Left kidney (tissue), 2 donors: Measurements from ENCODE around the gene OGDH. TPM values are rescaled to one million over a fixed set of nuclear protein-coding genes. Genes with fewer than 3 reads are reported as not detected.

ENCODE experiments used
- DNase-seq: peaks from one replicate; pipeline ENCODE4 v3.0.0-alpha.2; 2013
- polyA plus RNA-seq: library from polyadenylated mRNA; unstranded; fragments of 120-200 nt; gene quantifications from one replicate; pipeline ENCODE4 v1.2.1, GENCODE V29; 2013; ENCODE audit not compliant: insufficient read length

Gene OGDH
- polyA plus RNA-seq, 1 donor = 86.0 TPM

DNA sequence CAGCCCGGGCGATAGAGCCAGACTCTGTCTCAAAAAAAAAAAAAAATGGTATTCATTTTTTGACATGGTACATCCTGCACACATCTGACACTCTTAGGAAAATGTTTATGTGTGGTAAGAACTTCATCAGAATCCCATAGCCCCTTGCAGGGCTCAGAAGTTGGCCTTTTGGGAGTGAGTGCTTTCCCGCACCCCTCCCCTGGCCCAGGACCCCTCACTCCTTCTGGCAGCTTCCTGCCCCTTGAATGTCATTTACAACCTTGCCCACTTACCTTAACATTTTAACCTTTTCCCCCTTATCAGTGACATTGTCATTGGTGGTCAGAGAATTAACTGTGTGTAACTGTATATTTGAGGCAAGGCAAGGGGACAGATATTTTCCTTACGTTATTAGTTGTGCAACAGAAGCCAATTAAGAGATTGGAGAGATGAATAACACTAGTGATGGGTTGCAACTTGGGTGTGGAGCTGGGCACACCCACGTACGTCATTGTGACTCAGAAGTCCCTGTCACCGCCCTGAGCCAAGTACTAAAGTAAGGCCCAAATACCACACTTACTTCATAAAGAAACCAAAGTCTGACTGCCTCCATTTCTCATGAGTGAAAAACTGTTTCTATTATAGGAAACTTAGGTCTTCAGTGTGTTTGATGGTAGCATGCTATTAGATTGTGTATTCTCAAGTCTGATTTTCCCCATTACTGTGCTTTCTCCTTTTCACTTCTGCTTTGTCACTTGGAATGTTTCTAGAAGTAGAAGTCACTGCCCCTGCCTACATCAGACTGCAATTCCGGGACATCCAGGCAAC is 31.6 kb downstream of the OGDH start:
- DNase-seq = no peak

DNA sequence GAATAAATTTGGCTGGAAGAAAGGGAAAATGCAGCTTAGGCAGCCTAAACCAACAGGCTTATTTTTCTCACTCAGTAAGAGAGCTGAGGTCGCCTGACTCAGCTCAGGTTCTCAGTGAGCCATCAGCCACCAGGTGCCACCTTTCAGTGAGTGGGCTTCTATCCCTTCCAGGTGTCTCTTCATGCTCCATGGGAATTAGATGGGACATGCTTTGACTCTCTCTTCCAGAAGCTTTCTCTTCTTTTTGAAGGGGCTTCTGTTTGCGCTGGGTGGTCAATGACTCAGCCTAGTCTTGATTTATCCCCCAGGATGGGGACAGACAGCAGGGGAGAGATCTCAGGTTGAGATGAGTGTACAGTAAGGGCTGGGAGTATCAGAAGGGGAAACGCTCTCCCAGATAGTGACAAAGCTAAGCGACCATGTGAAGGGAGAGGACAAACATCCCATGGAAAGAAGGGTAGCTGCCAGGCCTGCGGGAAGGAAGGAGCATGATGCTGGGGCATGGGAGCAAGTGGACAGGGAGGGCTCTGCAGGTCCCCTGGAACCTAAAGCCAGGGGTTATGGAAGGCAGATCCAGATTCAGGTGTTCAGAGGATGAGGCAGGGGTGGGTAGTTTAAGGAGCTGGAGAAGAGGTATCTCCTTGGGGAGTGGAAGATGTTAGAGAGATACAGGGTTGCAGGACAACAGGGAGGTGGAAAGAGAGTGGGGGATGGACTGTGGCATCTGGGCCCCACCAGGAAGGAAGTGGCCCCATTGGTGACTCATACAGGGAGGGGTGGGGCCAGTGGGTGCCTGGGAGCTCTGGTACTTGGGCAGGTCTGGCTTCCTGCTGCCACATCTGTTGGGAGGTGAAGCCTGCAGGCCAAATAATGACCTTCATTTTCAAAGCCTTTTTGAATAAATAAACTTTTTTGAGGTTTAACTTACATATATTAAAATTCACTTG is 32.5 kb downstream of the OGDH start:
- DNase-seq = no peak

DNA sequence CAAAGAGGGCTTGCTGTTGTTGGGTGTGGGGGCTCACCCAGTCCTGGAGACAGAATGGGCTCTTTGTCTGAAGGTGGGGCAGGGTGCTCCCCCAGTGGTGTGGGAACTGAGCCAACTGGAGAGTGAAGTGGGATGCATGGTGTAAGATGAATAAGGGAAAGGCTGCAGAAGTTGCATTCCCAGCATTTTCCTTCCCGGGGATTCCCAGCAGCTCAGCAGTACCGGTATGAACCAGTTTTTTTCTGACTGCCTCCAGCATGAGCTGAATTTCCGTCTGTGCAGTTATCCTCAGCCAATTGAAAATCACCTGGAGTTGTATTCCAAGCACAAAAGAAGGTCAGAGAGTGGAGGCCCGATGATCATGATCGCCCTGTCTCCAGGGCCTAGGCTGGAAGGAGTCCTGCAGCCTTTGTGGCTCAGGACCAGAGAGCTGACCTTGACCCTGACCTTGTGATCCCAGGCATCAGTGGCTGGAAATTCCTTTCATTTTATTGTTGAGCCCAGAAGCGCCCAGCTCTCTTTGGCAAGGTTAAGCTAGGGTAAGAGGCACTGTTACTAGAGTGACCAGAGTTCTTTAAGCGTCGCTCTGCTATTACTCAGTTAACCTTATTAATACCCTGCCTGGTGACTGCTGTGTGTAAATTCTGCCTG is 33.4 kb downstream of the OGDH start:
- DNase-seq = peak; percentile 74

DNA sequence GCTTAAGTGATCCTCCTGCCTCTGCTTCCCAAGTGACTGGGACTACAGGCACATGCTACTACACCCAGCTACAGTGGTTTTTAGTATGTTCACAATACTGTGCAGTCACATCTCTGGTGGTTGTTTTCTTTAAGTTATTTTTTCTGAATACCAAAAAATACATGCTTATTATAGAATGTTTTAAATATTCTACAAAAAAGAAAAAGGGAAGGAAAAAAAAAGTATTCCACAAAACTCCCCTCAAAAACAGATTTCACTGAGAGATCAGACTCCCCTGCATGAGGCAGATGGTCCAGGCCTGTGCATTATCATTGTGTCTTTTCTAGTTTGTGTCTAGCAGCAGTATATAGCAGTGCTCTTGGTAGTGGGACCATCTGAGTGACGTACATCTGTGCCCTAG is 36.8 kb downstream of the OGDH start:
- DNase-seq = no peak

DNA sequence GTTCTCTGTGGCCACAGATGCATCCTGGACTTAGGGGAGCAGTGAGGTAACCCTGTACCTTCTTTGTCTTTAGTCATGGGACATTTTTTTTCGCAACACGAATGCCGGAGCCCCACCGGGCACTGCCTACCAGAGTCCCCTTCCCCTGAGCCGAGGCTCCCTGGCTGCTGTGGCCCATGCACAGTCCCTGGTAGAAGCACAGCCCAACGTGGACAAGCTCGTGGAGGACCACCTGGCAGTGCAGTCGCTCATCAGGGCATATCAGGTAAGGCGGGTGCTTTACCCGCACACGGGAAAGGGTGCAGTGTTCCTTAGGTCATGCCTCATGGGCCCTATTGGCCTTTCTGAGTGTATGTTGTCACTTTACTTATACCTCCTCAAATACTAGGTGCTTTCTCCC is 38.8 kb downstream of the OGDH start:
- no peak for DNase-seq

DNA sequence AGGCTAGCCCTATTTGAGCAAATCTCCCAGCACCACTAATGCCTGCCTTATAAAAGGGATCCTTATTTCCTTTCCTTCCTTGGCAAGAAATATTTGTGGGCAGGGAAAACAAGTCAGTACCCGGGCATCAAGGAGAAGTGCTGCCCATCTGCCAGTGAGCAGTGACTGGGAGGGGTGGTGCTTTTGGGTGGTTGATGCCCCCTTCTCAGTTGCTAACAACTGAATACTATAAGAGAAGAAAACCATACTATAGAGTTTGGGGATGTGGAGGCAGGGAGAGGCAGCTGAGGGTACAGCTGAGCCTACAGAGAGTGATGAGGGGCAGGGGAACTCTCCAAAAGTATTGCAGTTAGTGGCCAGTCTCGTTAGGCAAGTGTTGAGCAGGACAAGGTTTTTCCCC is 39.3 kb downstream of the OGDH start:
- no peak for DNase-seq

DNA sequence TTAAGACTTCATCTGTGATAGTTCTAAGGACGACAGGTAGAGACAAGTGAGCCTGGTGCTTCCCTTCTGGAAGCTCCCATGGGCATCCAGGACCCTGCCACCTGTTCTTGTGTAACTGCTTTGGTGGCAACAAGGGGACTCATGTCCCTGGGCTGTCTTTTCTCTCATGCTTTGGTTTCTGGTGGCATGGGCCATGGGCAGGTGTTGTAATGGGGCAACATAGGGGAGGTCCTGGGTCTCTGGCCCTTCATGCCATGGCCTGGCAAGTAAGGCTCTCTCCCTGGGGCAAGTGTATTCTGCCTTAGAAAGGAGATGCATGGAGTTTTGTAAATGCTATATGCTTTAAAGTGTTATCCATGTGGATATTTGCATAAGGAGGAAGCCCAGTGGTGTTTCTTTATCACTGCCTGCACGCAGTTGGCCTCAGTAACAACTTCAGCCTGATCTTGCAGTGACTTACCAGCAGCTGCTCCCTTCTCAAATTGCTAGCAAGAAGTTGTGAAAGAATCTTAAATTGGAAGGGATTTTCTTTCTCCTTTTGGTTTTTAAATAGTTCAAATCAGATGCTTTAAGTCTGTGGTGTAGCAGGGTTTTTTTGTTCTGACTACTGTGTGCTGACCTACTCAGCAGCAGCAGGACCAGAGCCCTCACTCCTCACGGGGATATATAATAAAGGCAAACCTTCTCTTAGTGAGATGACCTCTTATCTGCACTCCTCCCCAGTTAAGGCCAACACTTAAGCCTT is 39.9 kb downstream of the OGDH start:
- DNase-seq = no peak

DNA sequence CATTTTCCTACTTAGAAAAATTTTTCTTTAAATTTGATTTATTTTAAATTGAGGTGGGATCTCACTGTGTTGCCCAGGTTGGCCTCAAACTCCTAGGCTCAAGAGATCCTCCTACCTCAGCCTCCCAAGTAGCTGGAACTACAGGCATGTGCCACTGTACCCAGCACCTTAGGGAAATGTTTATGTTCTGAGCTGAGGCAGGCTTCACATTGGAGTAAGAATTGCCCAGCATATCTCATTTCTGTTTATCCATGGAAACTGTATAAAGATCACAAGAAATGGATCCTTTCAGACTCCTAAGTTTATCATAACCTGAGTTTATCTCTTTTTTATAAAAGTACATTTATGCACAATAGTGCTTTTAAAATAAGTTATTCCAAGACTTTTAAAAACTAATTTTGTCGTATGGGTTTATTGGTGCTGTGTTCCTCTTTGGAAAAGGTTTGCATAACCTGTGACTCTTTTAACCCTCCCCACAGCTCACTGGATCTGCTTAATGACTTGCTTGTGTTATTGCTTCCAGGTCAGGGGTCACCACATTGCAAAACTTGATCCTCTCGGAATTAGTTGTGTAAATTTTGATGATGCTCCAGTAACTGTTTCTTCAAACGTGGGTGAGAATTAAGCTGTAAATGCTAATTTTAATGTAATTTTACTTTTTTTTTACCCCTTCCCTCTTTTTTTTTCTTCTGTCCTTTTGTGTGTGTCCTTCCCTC is 40.7 kb downstream of the OGDH start:
- peak; percentile 26 for DNase-seq

DNA sequence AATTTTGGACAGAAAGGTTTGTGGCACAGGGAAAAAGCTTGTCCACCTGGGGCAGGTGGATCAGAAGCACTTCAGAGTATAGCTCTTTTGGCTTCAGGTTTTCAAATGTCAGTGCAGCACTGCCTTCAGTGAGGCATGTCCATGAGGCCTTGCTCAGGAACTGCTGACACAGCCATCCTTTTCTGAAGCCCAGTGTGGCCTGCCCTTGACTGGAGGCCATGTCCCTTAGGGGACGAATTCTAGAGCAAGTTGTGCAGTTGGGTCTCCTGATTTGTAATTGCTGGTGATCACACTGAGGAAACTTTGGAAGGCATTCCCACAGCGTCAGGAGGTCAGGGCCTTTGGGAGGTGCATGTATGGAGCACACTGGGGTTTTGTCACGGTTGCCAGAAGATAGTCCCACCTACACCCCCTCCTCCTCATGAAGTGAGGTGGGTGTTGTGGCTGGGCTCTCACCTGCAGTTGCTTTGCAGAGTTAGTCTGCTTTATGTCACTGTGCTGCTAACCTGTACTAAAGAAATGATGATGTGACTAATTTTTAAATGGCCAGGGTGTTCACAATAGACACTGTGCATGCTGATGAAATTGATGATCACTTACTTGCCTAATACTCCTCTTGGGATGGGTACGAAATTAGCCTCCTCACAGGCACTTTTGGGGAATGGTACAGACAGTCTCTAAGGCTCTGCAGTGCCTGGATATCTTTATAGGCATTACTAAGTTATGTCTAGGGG is 41.7 kb downstream of the OGDH start:
- DNase-seq = no peak

DNA sequence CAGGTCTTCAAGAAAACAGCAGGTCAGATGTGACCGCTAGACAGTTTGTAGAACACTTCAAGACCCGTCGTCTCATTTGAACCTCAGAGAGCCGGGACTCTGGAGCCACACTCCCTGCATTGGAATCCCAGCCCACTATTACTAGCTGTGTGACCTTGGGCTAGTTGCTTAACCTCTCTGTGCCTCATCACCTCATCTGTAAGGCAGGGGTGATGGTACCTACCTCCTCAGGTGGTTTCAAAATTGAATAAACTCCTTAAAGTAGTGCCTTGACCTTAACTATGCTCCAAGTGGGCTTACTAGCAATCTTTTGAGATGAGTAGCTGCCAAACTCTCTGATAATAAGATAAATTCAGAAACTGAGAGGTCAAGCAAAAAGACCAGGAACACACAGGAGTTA is 43.8 kb downstream of the OGDH start:
- DNase-seq = no peak

DNA sequence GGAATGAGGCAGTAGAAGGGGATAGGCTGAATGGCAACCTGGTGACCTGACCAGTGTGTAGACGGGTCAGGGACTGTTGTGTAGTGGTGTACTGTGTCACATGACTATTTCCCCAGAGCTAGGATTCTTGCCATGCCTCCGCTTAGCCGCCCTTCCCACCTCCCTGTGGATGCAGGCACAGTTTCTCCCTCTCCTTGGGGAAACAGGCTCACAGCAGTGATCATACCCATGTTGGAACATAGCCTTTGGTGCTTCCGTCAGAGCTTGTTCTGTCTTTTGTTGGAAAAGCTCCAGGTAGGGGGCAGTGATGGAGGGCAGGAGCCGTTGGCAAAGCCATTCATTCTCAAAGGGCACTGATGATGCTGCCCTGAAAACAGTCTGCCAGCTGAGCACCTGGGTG is 44.3 kb downstream of the OGDH start:
- no peak for DNase-seq

DNA sequence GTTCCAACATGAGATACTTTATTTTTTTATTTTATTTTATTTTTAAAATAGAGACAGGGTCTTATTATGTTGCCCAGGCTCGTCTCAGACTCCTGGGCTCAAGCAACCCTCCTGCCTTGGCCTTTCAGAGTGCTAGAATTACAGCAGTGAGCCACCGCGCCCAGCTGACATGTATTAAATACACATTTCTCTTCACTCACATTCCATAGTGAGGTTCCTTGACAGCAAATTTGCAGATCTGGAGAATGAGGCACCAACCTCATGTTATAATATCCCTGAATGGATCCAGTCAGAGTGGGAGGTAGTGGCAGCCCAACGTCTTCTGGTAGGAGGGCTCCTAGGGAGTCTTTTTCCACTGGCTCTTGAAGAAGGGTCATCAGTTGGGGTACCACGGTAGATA is 46.1 kb downstream of the OGDH start:
- DNase-seq = no peak

DNA sequence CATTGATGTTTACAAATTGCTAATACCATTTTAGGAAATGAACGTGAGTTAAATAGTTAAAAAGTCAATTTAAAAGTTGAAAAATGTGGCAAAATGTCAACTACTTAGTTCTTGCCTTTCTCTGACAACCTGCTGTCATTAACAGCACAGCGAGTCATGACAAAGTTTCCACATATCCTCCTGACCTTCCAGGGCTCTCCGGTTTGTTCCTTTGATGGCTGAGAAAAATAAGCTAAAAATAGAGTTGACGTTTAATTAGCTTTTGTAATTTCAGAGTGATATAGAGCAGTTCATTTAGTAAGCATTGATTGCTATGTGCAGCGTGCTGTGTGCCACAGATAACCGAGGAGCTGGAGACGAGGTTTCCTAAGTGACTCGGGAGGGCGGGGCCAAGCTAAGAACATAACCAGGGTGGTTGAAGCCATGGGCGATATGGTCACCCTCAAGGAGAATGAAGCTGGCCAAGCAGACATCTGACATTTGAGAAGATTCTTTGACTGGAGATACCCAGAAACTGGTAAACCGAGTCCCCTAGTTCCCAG is 47.9 kb downstream of the OGDH start:
- DNase-seq = no peak

DNA sequence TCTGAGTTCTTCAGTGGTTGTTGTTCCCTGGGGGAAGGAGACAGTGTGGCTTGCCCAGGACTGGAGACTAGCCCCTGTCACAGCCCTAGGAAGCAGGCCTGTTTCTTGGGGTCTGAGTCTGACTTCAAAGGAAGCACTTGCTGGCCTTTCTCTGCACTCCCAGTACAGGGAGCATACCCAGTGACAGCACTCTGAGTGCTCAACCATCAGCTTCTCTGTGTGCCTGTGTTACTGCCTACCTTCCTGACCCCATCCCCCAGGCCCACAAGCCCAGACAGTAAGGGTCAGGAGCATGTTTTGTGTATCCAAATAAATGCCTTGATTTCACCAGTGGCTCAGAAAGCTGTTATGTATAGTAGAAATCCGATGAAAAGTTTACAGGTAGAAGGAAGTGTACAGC is 48.9 kb downstream of the OGDH start:
- no peak for DNase-seq

DNA sequence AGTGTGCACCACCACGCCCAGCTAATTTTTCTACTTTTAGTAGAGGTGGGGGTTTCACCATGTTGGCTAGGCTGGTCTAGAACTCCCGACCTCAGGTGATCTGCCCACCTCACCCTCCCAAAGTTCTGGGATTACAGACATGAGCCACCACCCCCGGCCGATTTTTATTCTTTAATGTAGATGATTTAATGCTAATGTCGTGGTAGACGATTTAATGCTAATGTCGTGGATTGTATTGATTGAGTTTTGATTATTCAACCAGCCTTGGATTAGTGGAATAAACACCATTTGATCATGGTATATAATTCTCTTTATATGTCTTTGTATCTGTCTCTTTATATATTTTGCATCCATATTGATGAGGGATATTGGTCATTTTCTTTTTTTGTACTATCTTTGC is 52.6 kb downstream of the OGDH start:
- no peak for DNase-seq

DNA sequence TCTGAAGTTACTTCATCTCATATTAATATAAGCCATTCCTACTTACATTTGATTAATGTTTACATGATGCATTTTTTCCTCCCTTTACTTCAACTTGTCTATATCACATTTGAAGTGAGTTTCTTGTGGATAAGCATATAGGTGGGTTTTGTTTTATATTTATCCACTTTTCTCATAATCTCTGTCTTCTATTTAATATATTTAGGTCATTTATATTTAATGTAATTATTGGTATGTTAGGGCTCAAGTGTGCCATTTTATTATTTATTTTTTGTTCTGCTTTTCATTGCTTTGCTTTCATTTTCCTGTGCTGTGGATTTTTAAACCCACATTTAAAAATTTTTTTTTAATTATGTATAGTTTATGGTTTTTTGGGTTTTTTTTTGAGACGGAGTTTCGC is 54.8 kb downstream of the OGDH start:
- no peak for DNase-seq

DNA sequence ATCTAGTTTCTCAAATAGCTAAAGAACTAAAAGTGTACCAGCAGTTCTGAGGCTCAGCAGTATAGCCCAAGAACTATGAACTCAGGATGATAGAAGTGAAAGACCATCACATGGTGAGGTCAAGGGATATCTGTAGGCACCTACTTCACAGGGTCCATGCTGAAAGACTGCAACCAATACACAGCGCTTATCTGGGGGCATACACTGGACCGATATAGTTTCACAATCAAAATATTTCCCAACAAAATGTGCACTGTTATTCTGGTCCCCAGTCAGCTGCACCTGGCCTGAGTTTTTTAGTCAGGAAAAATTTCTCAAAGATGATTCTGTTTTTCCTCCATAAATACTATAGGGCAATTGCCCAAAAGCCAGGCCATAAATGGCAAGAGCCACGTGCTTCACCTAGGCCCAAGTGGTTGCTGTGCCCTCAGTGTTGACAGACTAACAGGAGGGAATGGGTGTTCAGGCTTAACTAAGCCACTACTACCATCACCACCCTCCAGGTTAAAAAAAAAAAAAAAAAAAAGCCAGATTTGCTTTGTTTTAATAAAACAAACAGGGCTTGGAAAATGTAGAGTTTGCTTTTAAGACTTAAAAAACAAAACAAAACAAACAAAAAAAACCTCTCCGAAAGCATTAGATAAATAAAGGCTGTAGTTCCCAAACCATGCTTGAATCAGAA is 58.5 kb downstream of the OGDH start:
- no peak for DNase-seq

DNA sequence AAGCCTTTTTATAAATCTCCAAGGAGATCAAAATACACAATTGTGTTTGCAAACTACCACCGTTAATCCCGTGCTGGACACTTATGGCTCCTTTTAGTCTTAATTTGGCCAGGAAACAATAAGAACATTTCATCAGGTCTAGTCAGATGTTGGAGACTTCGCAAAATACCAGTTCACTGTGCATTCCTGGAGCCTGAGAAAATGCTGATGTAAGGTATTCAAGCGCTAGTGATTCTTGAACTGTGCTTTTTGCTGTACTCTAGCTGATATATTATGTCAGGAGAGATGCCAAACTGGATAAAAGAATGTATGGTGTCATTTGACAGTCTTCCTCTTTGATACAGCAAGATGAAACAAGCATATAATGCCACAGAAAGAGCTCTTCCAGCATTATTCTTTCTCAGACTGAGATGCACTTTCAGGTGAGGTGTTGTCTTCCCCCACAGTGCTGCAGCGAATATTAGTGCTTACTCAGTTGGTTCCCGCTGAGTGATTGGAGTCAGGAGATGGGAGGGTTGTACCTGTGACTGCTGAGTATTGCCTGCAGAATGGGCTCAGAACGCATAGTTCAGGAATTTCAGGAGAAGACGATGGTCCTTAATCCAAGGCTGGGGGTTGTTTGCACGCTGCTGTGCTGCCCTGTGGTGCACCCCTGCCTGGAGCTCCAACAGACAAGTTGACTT is 59.2 kb downstream of the OGDH start:
- DNase-seq = no peak

DNA sequence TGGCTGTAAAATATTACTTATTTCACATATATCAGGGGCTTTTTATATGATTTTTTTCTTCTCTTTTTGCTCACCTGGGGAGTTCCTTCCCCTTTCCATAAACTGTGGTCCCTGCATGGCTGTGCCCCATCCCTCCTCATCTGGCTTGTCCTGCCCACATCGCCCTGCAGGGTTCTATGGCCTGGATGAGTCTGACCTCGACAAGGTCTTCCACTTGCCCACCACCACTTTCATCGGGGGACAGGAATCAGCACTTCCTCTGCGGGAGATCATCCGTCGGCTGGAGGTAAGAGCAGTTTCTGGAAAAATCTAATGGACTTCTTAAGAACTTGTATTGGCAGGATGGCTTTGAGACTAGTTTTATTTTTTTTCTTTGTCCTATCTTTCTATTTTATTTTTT is 60.1 kb downstream of the OGDH start:
- no peak for DNase-seq
